Natural killer cell treated with Interleukin-12 subunit alpha and Interleukin-12 subunit beta and Interleukin-15 and Interleukin-18, amount 100 ng/mL, for 72 hours (primary cell): Measurements from ENCODE around the gene UVSSA. TPM values are rescaled to one million over a fixed set of nuclear protein-coding genes. Genes with fewer than 3 reads are reported as not detected.
"Not testable (repeated sequence)": the region's sequence is repeated elsewhere in the genome, so short reads cannot be mapped to it uniquely, and the experiment has no call there.

Experiments used
- ATAC-seq, 2 donors: fragments of 150-1000 bp; cut with Tn5 transposase in 1 of 2; sonication (Bioruptor Pico), chemical (Tn5 transposase) in 1 of 2; 2 replicates each; pipeline ENCODE4 v1.10.0; 2021
- DNase-seq: peaks from one replicate; pipeline ENCODE4 v3.0.0; 2022; ENCODE audit warnings: low spot score
- H3K27ac Mint-ChIP-seq, 2 donors: 1 replicate in 1 of 2; 2 replicates in 1 of 2; pipeline ENCODE4 v1.8.0; 2022; ENCODE audit warnings: mixed read lengths in 2 of 2, mild to moderate bottlenecking in 1 of 2, moderate library complexity in 1 of 2
- H3K27me3 Mint-ChIP-seq, 2 donors: 1 replicate in 1 of 2; 2 replicates in 1 of 2; pipeline ENCODE4 v1.8.0; 2022; ENCODE audit warnings: mixed read lengths in 2 of 2
- H3K36me3 Mint-ChIP-seq: one replicate; pipeline ENCODE4 v1.8.0; 2022; ENCODE audit warnings: mixed read lengths
- H3K4me1 Mint-ChIP-seq, 2 donors: 1 replicate in 1 of 2; 2 replicates in 1 of 2; pipeline ENCODE4 v1.8.0; 2022; ENCODE audit warnings: low read depth in 2 of 2, mixed read lengths in 2 of 2, mild to moderate bottlenecking in 1 of 2
- H3K4me3 Mint-ChIP-seq: one replicate; pipeline ENCODE4 v1.8.0; 2022; ENCODE audit warnings: mixed read lengths
- H3K9me3 Mint-ChIP-seq: 2 replicates; pipeline ENCODE4 v1.8.0; 2022; ENCODE audit warnings: mixed read lengths
- total RNA-seq, 2 donors: library from RNA; stranded (reverse); gene quantifications; one replicate each; pipeline ENCODE4 v1.2.3, GENCODE V29; 2022

UVSSA gene
- total RNA-seq, 2 donors from 2014 or later, result 19.6 to 25.1 TPM

GRCh38 chr4:1372576-1372975 is 25.6 kb downstream of the UVSSA start:
- H3K9me3 Mint-ChIP-seq, H3K4me1 Mint-ChIP-seq, H3K4me3 Mint-ChIP-seq, ATAC-seq, H3K27ac Mint-ChIP-seq, H3K27me3 Mint-ChIP-seq, H3K36me3 Mint-ChIP-seq: not testable (repeated sequence)
- DNase-seq, result peak; percentile 29

- no peak for DNase-seq
- Mint-ChIP-seq H3K27ac (no peak overlapping the region), H3K9me3 (no peaks in the 10 kb centered on the region), H3K27me3 (no peaks in the 10 kb centered on the region), H3K4me3 (no peak overlapping the region), H3K36me3 (peaks cover 4% of the 10 kb centered on the region), H3K4me1 (no peaks in the 10 kb centered on the region)
- no peak for ATAC-seq
Observed at GRCh38 chr4:1373892-1374705, 27.1 kb downstream of the UVSSA start.

GRCh38 chr4:1374706-1375045 is 27.7 kb downstream of the UVSSA start:
- Mint-ChIP-seq H3K27ac (no peak overlapping the region), H3K27me3 (no peaks in the 10 kb centered on the region), H3K4me1 (no peaks in the 10 kb centered on the region), H3K36me3 (peaks cover 4% of the 10 kb centered on the region), H3K9me3 (no peaks in the 10 kb centered on the region), H3K4me3 (no peak overlapping the region)
- DNase-seq (no peak), ATAC-seq (no peak)

- Mint-ChIP-seq H3K9me3 (no peaks in the 10 kb centered on the region), H3K4me1 (no peaks in the 10 kb centered on the region), H3K36me3 (peaks cover 4% of the 10 kb centered on the region), H3K4me3 (no peak overlapping the region), H3K27me3 (no peaks in the 10 kb centered on the region), H3K27ac (no peak overlapping the region)
- peak; percentile 34 for DNase-seq
- peak in 1 of 2 donors; percentile 2 for ATAC-seq
Observed at GRCh38 chr4:1375051-1375721, 28.2 kb downstream of the UVSSA start.

GRCh38 chr4:1375761-1376322 is 28.8 kb downstream of the UVSSA start:
- ATAC-seq, result no peak
- no peak overlapping the region for H3K4me3 Mint-ChIP-seq
- H3K4me1 Mint-ChIP-seq, result no peaks in the 10 kb centered on the region
- H3K27ac Mint-ChIP-seq, result no peak overlapping the region
- H3K27me3 Mint-ChIP-seq, result no peaks in the 10 kb centered on the region
- H3K9me3 Mint-ChIP-seq, result no peaks in the 10 kb centered on the region
- no peak for DNase-seq
- H3K36me3 Mint-ChIP-seq, result peaks cover 4% of the 10 kb centered on the region

- no peak for ATAC-seq
- Mint-ChIP-seq H3K36me3 (peaks cover 4% of the 10 kb centered on the region), H3K4me1 (no peaks in the 10 kb centered on the region), H3K4me3 (no peak overlapping the region), H3K27ac (no peak overlapping the region), H3K9me3 (no peaks in the 10 kb centered on the region), H3K27me3 (no peaks in the 10 kb centered on the region)
- peak; percentile 46 for DNase-seq
Observed at GRCh38 chr4:1376391-1376840, 29.4 kb downstream of the UVSSA start.

- peak; percentile 38 for DNase-seq
- no peak overlapping the region for H3K27ac Mint-ChIP-seq
Observed at GRCh38 chr4:1376841-1377605, 30.0 kb downstream of the UVSSA start.

GRCh38 chr4:1377606-1378261 is 30.7 kb downstream of the UVSSA start:
- H3K27ac Mint-ChIP-seq, result no peak overlapping the region
- H3K4me3 Mint-ChIP-seq, result no peak overlapping the region
- ATAC-seq, result no peak
- no peaks in the 10 kb centered on the region for H3K27me3 Mint-ChIP-seq
- no peaks in the 10 kb centered on the region for H3K36me3 Mint-ChIP-seq
- H3K9me3 Mint-ChIP-seq, result no peaks in the 10 kb centered on the region
- H3K4me1 Mint-ChIP-seq, result no peaks in the 10 kb centered on the region
- DNase-seq, result peak; percentile 39

More at GRCh38 chr4:1376841-1377605, 30.0 kb downstream of the UVSSA start:
- Mint-ChIP-seq H3K4me3 (no peak overlapping the region), H3K4me1 (no peaks in the 10 kb centered on the region), H3K9me3 (no peaks in the 10 kb centered on the region), H3K27me3 (no peaks in the 10 kb centered on the region), H3K36me3 (peaks cover 3% of the 10 kb centered on the region)
- ATAC-seq, result no peak

- no peaks in the 10 kb centered on the region for H3K4me1 Mint-ChIP-seq
- H3K9me3 Mint-ChIP-seq, result no peaks in the 10 kb centered on the region
- peak; percentile 37 for DNase-seq
- no peaks in the 10 kb centered on the region for H3K27me3 Mint-ChIP-seq
- no peak overlapping the region for H3K27ac Mint-ChIP-seq
- no peak for ATAC-seq
- H3K36me3 Mint-ChIP-seq, result no peaks in the 10 kb centered on the region
- no peak overlapping the region for H3K4me3 Mint-ChIP-seq
Observed at GRCh38 chr4:1378559-1379231, 31.7 kb downstream of the UVSSA start.

GRCh38 chr4:1379351-1379781 is 32.4 kb downstream of the UVSSA start:
- no peaks in the 10 kb centered on the region for H3K9me3 Mint-ChIP-seq
- no peak for ATAC-seq
- no peaks in the 10 kb centered on the region for H3K27me3 Mint-ChIP-seq
- no peaks in the 10 kb centered on the region for H3K4me1 Mint-ChIP-seq
- H3K36me3 Mint-ChIP-seq, result no peaks in the 10 kb centered on the region
- no peak overlapping the region for H3K27ac Mint-ChIP-seq
- DNase-seq, result peak; percentile 25
- H3K4me3 Mint-ChIP-seq, result no peak overlapping the region

- H3K9me3 Mint-ChIP-seq, result no peaks in the 10 kb centered on the region
- no peak overlapping the region for H3K27ac Mint-ChIP-seq
- H3K36me3 Mint-ChIP-seq, result no peaks in the 10 kb centered on the region
- no peaks in the 10 kb centered on the region for H3K27me3 Mint-ChIP-seq
- ATAC-seq (no peak), DNase-seq (peak; percentile 34)
- H3K4me3 Mint-ChIP-seq, result no peak overlapping the region
- no peaks in the 10 kb centered on the region for H3K4me1 Mint-ChIP-seq
Observed at GRCh38 chr4:1379801-1380331, 32.9 kb downstream of the UVSSA start.

GRCh38 chr4:1380368-1381151 is 33.6 kb downstream of the UVSSA start:
- DNase-seq (peak; percentile 55), ATAC-seq (no peak)
- Mint-ChIP-seq H3K36me3 (no peaks in the 10 kb centered on the region), H3K27ac (no peak overlapping the region), H3K4me1 (no peaks in the 10 kb centered on the region), H3K9me3 (no peaks in the 10 kb centered on the region), H3K27me3 (no peaks in the 10 kb centered on the region), H3K4me3 (no peak overlapping the region)
